Measurements from ENCODE around the gene TRIM40.

Gene TRIM40

GRCh38 chr6:30097902-30098768 lies 37.8 kb upstream of the TRIM40 start:
- ChIA-PET POLR2A (interaction anchor here (1.6 kb wide), 1 partner anchor 31 kb away, joined by 4 read pairs; the partner anchor contains the start of gene PPP1R11), CTCF (interaction anchor here (1.0 to 1.2 kb wide), 2 partner anchors 9 to 22 kb away, joined by 3 read pairs; no protein-coding TSS in a partner anchor)
- peak in 2 of 3 donors; percentile 35 to 46 for DNase-seq
- Histone ChIP-seq H3K4me3 (ENCODE audit: control insufficient read depth in 1 of 7, extremely low read depth in 1 of 7, insufficient read depth in 4 of 7, low read depth in 2 of 7, low read length in 6 of 7) (no peak overlapping the region), H3K36me3 (ENCODE audit: control insufficient read depth in 4 of 4, insufficient read depth in 4 of 4, low read length in 3 of 4) (no peaks in the 10 kb centered on the region), H3K27ac (ENCODE audit: insufficient read depth in 1 of 2, low read depth in 1 of 2, low read length in 2 of 2, poor library complexity in 1 of 2, severe bottlenecking in 2 of 2) (no peak overlapping the region), H3K9me3 (ENCODE audit: control extremely low read depth in 1 of 5, control insufficient read depth in 4 of 5, insufficient read depth in 2 of 5, low read depth in 1 of 5, low read length in 4 of 5) (no peaks in the 10 kb centered on the region), H3K27me3 (replicated peaks in 2 of 5; ENCODE audit: control insufficient read depth in 4 of 5, insufficient read depth in 5 of 5, low read length in 4 of 5) (peaks cover 0 to 81% (median 40%) of the 10 kb centered on the region in 5 experiments), H3K4me1 (ENCODE audit: control extremely low read depth in 1 of 4, control insufficient read depth in 4 of 4, insufficient read depth in 4 of 4, low read length in 3 of 4) (peaks cover 9 to 29% (median 27%) of the 10 kb centered on the region in 4 experiments)
- WGBS (ENCODE audit: insufficient coverage): 50% methylated on average over 2 of the region's 4 CpGs

- DNase-seq: no peak
- Histone ChIP-seq H3K4me1 (ENCODE audit: control extremely low read depth in 1 of 4, control insufficient read depth in 4 of 4, insufficient read depth in 4 of 4, low read length in 3 of 4) (peaks cover 9 to 36% (median 35%) of the 10 kb centered on the region in 4 experiments), H3K4me3 (ENCODE audit: control insufficient read depth in 1 of 7, extremely low read depth in 1 of 7, insufficient read depth in 4 of 7, low read depth in 2 of 7, low read length in 6 of 7) (peak overlapping the region in 4 of 7 experiments; percentile 15 to 58 (median 52)), H3K27ac (ENCODE audit: insufficient read depth in 1 of 2, low read depth in 1 of 2, low read length in 2 of 2, poor library complexity in 1 of 2, severe bottlenecking in 2 of 2) (no peak overlapping the region), H3K9me3 (ENCODE audit: control extremely low read depth in 1 of 5, control insufficient read depth in 4 of 5, insufficient read depth in 2 of 5, low read depth in 1 of 5, low read length in 4 of 5) (no peaks in the 10 kb centered on the region), H3K27me3 (replicated peaks in 2 of 5; ENCODE audit: control insufficient read depth in 4 of 5, insufficient read depth in 5 of 5, low read length in 4 of 5) (peaks cover 4 to 80% (median 44%) of the 10 kb centered on the region in 5 experiments), H3K36me3 (ENCODE audit: control insufficient read depth in 4 of 4, insufficient read depth in 4 of 4, low read length in 3 of 4) (no peaks in the 10 kb centered on the region)
- 46% methylated on average over 4 of the region's 8 CpGs for WGBS (ENCODE audit: insufficient coverage)
- ChIA-PET CTCF (no interaction called here), POLR2A (no interaction called here)
Observed at GRCh38 chr6:30100154-30100553, 35.8 kb upstream of the TRIM40 start.

GRCh38 chr6:30100585-30101443 lies 35.1 kb upstream of the TRIM40 start:
- H3K27ac ChIP-seq (ENCODE audit: insufficient read depth in 1 of 2, low read depth in 1 of 2, low read length in 2 of 2, poor library complexity in 1 of 2, severe bottlenecking in 2 of 2): no peak overlapping the region
- peak; percentile 68 to 91 (median 85) for DNase-seq

GRCh38 chr6:30101444-30102413 lies 34.2 kb upstream of the TRIM40 start:
- no peak overlapping the region for H3K27ac ChIP-seq (ENCODE audit: insufficient read depth in 1 of 2, low read depth in 1 of 2, low read length in 2 of 2, poor library complexity in 1 of 2, severe bottlenecking in 2 of 2)
- WGBS (ENCODE audit: insufficient coverage): 3% methylated on average over 32 of the region's 51 CpGs
- peaks cover 4 to 82% (median 47%) of the 10 kb centered on the region in 5 experiments for H3K27me3 ChIP-seq (replicated peaks in 2 of 5; ENCODE audit: control insufficient read depth in 4 of 5, insufficient read depth in 5 of 5, low read length in 4 of 5)
- DNase-seq: peak in 2 of 3 donors; percentile 20 to 36
- CTCF ChIA-PET: interaction anchor here (1.0 to 5.6 kb wide), 9 partner anchors 8 to 90 kb away, joined by 3 to 58 read pairs (median 16); partner anchors contain the start of gene TRIM31
- no peaks in the 10 kb centered on the region for H3K36me3 ChIP-seq (ENCODE audit: control insufficient read depth in 4 of 4, insufficient read depth in 4 of 4, low read length in 3 of 4)
- peak overlapping the region; percentile 33 to 69 (median 41) for H3K4me3 ChIP-seq (ENCODE audit: control insufficient read depth in 1 of 7, extremely low read depth in 1 of 7, insufficient read depth in 4 of 7, low read depth in 2 of 7, low read length in 6 of 7)
- H3K9me3 ChIP-seq (ENCODE audit: control extremely low read depth in 1 of 5, control insufficient read depth in 4 of 5, insufficient read depth in 2 of 5, low read depth in 1 of 5, low read length in 4 of 5): no peaks in the 10 kb centered on the region
- peaks cover 9 to 36% (median 35%) of the 10 kb centered on the region in 4 experiments for H3K4me1 ChIP-seq (ENCODE audit: control extremely low read depth in 1 of 4, control insufficient read depth in 4 of 4, insufficient read depth in 4 of 4, low read length in 3 of 4)
- POLR2A ChIA-PET: no interaction called here

More at GRCh38 chr6:30100585-30101443, 35.1 kb upstream of the TRIM40 start:
- peaks cover 9 to 36% (median 35%) of the 10 kb centered on the region in 4 experiments for H3K4me1 ChIP-seq (ENCODE audit: control extremely low read depth in 1 of 4, control insufficient read depth in 4 of 4, insufficient read depth in 4 of 4, low read length in 3 of 4)
- under 1% methylated on average over 38 of the region's 47 CpGs for WGBS (ENCODE audit: insufficient coverage)
- no peaks in the 10 kb centered on the region for H3K36me3 ChIP-seq (ENCODE audit: control insufficient read depth in 4 of 4, insufficient read depth in 4 of 4, low read length in 3 of 4)
- H3K27me3 ChIP-seq (replicated peaks in 2 of 5; ENCODE audit: control insufficient read depth in 4 of 5, insufficient read depth in 5 of 5, low read length in 4 of 5): peaks cover 4 to 76% (median 47%) of the 10 kb centered on the region in 5 experiments
- H3K4me3 ChIP-seq (ENCODE audit: control insufficient read depth in 1 of 7, extremely low read depth in 1 of 7, insufficient read depth in 4 of 7, low read depth in 2 of 7, low read length in 6 of 7): peak overlapping the region in 6 of 7 experiments; percentile 15 to 69 (median 44)
- ChIA-PET CTCF (interaction anchor here (1.2 to 5.6 kb wide), 5 partner anchors 23 to 70 kb away, joined by 3 to 58 read pairs (median 18); no protein-coding TSS in a partner anchor), POLR2A (no interaction called here)
- no peaks in the 10 kb centered on the region for H3K9me3 ChIP-seq (ENCODE audit: control extremely low read depth in 1 of 5, control insufficient read depth in 4 of 5, insufficient read depth in 2 of 5, low read depth in 1 of 5, low read length in 4 of 5)

- Histone ChIP-seq H3K4me3 (ENCODE audit: control insufficient read depth in 1 of 7, extremely low read depth in 1 of 7, insufficient read depth in 4 of 7, low read depth in 2 of 7, low read length in 6 of 7) (peak overlapping the region; percentile 23 to 69 (median 41)), H3K27ac (ENCODE audit: insufficient read depth in 1 of 2, low read depth in 1 of 2, low read length in 2 of 2, poor library complexity in 1 of 2, severe bottlenecking in 2 of 2) (no peak overlapping the region), H3K4me1 (ENCODE audit: control extremely low read depth in 1 of 4, control insufficient read depth in 4 of 4, insufficient read depth in 4 of 4, low read length in 3 of 4) (peaks cover 9 to 36% (median 35%) of the 10 kb centered on the region in 4 experiments), H3K9me3 (ENCODE audit: control extremely low read depth in 1 of 5, control insufficient read depth in 4 of 5, insufficient read depth in 2 of 5, low read depth in 1 of 5, low read length in 4 of 5) (no peaks in the 10 kb centered on the region), H3K27me3 (replicated peaks in 2 of 5; ENCODE audit: control insufficient read depth in 4 of 5, insufficient read depth in 5 of 5, low read length in 4 of 5) (peaks cover 4 to 77% (median 45%) of the 10 kb centered on the region in 5 experiments), H3K36me3 (ENCODE audit: control insufficient read depth in 4 of 4, insufficient read depth in 4 of 4, low read length in 3 of 4) (no peaks in the 10 kb centered on the region)
- DNase-seq: peak in 1 of 3 donors; percentile 8
- POLR2A ChIA-PET: no interaction called here
- CTCF ChIA-PET: interaction anchor here (0.6 to 5.6 kb wide), 21 partner anchors 9 to 118 kb away, joined by 3 to 108 read pairs (median 5); partner anchors contain the start of genes RNF39, TRIM31 and TRIM40
- WGBS (ENCODE audit: insufficient coverage): 8% methylated on average over 4 of the region's 15 CpGs
Observed at GRCh38 chr6:30102414-30102969, 33.4 kb upstream of the TRIM40 start.
